Prostate gland (tissue), 2 donors: ENCODE data around the gene RTN4R. TPM values are rescaled to one million over a fixed set of nuclear protein-coding genes. Genes with fewer than 3 reads are reported as not detected.
A peak's percentile ranks its signal among the peaks of the same experiment; 100 is the strongest.
"Not testable (repeated sequence)": the region's sequence is repeated elsewhere in the genome, so short reads cannot be mapped to it uniquely, and the experiment has no call there.

ENCODE experiments used
- DNase-seq: peaks from one replicate; pipeline ENCODE4 v3.0.0-alpha.2; 2019; ENCODE audit warnings: low spot score
- H3K27ac ChIP-seq, 2 donors: fragments of 200-600 bp; sonication (generic); 2 replicates each; pipeline ENCODE4 v1.5.1; 2017 to 2019
- H3K27me3 ChIP-seq: fragments of 200-600 bp; sonication (generic); replicated peaks from 2 replicates; pipeline ENCODE4 v1.5.1; 2019; ENCODE audit not compliant: insufficient read depth
- H3K36me3 ChIP-seq, 2 donors: fragments of 200-600 bp; sonication (generic); 1 replicate in 1 of 2; 2 replicates in 1 of 2; pipeline versions ENCODE4 v1.5.1 to v1.8.1; 2017 to 2019
- H3K4me1 ChIP-seq: fragments of 200-600 bp; sonication (generic); replicated peaks from 2 replicates; pipeline ENCODE4 v1.5.1; 2019
- H3K4me3 ChIP-seq, 2 donors: fragments of 200-600 bp; sonication (generic); 2 replicates each; pipeline ENCODE4 v1.5.1; 2017 to 2019
- H3K9me3 ChIP-seq: fragments of 200-600 bp; sonication (generic); 2 replicates; pipeline ENCODE4 v1.5.1; 2017
- POLR2A ChIP-seq: fragments of 450-650 bp; IDR thresholded peaks from one replicate; pipeline ENCODE4 v1.6.1; 2016; ENCODE audit warnings: antibody characterized with exemption, mild to moderate bottlenecking
- POLR2AphosphoS5 ChIP-seq: sonication (generic); formaldehyde crosslinking; IDR thresholded peaks from one replicate; pipeline ENCODE4 v1.6.1; 2017; ENCODE audit warnings: antibody characterized with exemption
- WGBS: methylation state at CpG from one replicate; pipeline ENCODE4 v1.1.5; 2018; 5-methylcytosine and 5-hydroxymethylcytosine counted together
- intact Hi-C: fragments of 100-400 bp; cut with DNase I; formaldehyde crosslinking; loops from one replicate; pipeline ENCODE4 v1.14.2; 2022
- total RNA-seq, 2 donors: library from RNA; depleted of rRNA; stranded (reverse); fragments of >200 nt; gene quantifications; one replicate each; pipeline ENCODE4 v1.1.0, GENCODE V29; 2016
- TF ChIP-seq, protein P1 (sequence below), 4 experiments: fragments of 200-600 bp in 2 of 4; fragments of 450-650 bp in 2 of 4; sonication (generic) in 2 of 4; IDR thresholded peaks; 1 replicate in 3 of 4; 2 replicates in 1 of 4; pipeline ENCODE4 v1.5.1; 2016 to 2019; ENCODE audit warnings: antibody characterized with exemption in 4 of 4, mild to moderate bottlenecking in 2 of 4, moderate library complexity in 2 of 4

The RTN4R gene
- total RNA-seq, 2 donors from 2014 or later = 4.4 to 6.0 TPM

DNA sequence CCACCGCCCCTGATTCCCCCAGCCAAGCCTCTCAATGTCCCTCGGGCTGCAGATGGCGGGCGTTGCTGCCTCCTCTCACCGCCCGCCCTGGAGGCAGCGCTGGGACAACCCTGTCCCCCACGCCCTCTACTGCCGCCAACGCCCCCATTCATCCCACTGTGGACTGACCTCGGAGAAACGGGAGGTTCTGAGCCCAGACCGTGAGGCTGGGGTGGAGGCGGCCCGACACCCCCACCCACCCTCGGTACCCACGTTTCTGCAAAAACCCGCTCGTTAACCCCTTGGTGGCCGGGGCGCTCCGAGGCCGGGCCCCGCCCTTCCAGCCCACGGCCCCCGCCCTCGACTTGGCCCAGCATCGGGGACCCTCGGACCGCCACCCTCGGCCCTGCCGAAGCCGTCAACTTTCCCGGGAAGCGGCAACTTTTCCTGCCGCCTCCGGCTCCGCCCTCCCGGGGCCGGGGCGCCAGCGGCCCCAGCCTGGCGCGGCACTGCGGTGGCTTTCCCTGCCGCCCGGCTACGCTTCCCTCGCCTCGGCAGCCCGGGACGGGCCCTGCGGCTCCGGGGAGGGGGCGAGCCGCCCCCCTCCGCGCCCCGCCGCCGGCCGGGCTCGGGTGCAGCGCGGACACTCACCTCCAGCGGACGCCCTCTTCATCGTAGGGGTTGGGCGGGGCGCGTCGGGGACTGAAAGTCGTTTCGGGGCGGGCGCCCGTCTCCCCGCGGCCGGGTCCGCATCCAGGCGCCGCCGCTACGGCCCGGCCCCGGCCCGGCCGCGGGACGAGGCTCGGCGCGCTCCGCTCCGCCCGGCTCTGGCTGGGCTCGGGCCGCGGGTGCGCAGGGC, 458 bp downstream of the RTN4R start:
- intact Hi-C loops = loop anchor here (5.0 kb wide), 1 partner anchor 110 kb away; no protein-coding TSS in a partner anchor

DNA sequence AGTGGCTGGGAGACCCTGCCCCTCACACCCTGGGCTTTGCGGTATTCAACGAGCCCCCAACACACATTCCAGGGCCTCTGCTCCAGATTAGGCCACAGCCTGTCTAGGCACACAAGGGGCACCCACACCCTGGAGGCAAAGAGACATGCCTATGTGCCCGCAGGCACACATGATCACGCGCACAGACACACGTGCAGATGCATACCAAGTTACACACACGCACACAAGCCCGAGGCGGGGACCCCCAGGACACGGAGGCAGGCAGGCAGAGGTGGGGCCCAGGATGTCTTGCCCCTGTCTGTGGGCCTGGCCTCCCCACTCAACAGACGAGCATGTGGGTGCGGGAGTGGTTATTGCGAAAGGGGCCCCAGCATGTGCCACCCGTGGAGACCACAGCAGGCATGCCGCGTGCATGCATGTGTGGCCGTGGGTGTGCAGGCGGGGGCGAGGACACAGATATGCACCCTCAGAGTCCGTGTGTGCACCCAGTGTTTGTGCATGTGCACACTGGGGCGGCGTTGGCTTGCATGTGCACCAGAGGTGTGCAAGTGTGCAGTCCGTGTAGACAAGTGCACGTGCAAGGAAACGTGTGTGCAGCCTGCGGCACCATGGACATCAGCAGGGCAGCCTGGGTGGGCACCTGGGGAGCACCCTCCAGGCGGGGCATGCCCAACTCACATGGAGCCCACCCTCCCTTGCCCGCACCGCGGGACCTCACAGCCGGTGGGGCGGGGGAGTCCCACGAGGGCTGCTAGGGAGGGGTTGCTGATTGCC, 1.3 kb downstream of the RTN4R start:
- not testable (repeated sequence) for DNase-seq, H3K4me1 ChIP-seq, H3K36me3 ChIP-seq, H3K27ac ChIP-seq, H3K9me3 ChIP-seq, H3K27me3 ChIP-seq
- intact Hi-C loops = loop anchor here (5.0 kb wide), 1 partner anchor 110 kb away; no protein-coding TSS in a partner anchor
- 62% methylated on average over 27 of the region's 33 CpGs for WGBS
- peak overlapping the region in 1 of 2 donors; percentile 60 for H3K4me3 ChIP-seq

More for the DNA sequence above, 458 bp downstream of the RTN4R start:
- Histone ChIP-seq H3K4me1 (no peaks in the 10 kb centered on the region), H3K4me3 (peak overlapping the region; percentile 37 to 60), H3K27ac (peak overlapping the region in 1 of 2 donors; percentile 55), H3K9me3 (no peaks in the 10 kb centered on the region), H3K36me3 (no peaks in the 10 kb centered on the region), H3K27me3 (no peaks in the 10 kb centered on the region)
- TF ChIP-seq, protein P1, sequence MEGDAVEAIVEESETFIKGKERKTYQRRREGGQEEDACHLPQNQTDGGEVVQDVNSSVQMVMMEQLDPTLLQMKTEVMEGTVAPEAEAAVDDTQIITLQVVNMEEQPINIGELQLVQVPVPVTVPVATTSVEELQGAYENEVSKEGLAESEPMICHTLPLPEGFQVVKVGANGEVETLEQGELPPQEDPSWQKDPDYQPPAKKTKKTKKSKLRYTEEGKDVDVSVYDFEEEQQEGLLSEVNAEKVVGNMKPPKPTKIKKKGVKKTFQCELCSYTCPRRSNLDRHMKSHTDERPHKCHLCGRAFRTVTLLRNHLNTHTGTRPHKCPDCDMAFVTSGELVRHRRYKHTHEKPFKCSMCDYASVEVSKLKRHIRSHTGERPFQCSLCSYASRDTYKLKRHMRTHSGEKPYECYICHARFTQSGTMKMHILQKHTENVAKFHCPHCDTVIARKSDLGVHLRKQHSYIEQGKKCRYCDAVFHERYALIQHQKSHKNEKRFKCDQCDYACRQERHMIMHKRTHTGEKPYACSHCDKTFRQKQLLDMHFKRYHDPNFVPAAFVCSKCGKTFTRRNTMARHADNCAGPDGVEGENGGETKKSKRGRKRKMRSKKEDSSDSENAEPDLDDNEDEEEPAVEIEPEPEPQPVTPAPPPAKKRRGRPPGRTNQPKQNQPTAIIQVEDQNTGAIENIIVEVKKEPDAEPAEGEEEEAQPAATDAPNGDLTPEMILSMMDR (IDR thresholded peaks at IDR 0.05) = no peak
- TF ChIP-seq POLR2A (no peak), POLR2AphosphoS5 (no peak)
- WGBS = under 1% methylated on average over 96 of the region's 101 CpGs
- no peak for DNase-seq

DNA sequence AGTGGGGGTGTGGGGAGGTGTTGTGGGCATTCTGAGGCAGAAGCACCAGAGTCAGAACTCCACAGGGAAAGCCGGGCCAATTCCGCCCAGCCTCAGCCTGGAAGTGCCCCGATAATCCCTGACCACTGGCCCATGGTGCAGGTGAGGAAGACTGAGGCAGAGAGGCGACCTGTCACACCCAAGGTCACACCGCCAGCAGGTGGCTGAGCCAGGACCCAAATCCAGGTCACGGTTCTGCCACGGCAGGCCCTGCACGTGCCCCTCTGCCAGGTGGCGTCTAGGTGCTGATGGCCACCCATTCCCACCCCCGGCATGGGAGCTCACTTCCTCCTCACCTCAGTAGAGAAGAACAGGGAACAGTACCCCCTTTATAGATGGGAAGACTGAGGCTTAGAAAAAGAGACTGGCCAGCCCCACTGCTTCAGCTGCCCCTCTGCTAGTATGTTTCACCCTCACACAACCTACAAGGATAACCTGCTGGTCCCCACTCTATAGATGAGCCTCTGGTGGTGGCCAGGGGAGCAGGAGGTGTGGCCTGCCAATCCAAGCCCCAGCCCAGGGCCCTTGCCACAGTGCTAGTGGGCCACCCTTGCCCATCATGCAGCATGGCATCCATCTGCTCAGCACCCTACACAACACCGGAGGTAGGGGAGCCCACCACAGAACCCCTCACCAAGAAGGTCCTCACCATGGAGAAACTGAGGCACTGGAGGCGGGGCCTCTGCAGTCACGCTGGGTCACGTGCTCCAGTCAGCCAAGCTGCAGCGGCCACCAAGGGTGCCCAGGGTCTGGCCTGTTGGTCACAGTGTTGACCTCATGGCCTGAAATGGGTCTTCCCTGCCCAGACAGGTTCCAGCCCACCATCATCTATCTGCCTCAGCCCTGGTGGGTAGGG, 2.1 kb downstream of the RTN4R start:
- not testable (repeated sequence) for DNase-seq, H3K36me3 ChIP-seq, H3K9me3 ChIP-seq, H3K27me3 ChIP-seq, H3K4me1 ChIP-seq, H3K4me3 ChIP-seq, H3K27ac ChIP-seq
- 100% methylated on average over 3 of the region's 15 CpGs for WGBS
- intact Hi-C loops = loop anchor here (5.0 kb wide), 1 partner anchor 109 kb away; no protein-coding TSS in a partner anchor

DNA sequence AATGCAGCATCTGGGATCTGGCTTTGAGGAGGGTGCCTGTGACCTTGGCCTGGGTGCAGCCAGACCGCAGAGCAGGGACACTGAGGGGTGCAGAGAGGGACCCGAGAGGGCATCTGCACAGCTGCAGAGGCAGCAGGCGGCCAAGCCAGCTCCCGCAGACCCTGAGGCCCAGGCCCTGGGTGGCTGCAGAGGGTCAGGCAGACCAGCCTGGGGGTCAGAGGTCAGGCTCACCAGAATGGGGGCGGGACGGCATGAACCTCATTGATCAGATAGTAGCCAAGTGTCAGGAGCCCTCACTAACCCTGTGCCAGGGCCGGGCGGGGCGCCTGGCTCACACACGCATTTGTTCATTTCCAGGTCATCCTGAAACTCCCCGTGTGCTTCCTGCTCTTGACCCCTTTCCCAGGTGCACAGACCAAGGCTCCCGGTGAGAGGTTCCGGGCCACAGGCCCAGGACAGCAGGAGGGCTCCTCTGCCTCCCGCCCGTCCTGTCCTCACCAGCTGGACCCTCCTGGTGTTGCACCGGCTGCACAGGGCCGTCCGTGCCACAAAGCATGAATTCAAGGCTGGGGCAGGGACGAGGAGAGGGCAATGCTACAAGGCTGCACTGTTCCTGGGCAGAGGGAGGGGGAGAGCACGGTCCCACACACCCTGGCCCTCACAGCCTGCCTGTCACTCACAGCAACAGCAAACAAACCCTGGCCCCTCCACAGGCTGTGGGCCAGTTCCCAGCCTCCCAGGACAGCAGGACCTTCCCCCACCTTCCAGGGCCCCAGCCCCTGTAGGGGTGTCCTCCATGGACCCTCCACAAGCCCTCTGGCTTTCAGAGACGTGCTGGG, 3.3 kb downstream of the RTN4R start:
- intact Hi-C loops = loop anchor here (5.0 kb wide), 1 partner anchor 108 kb away; no protein-coding TSS in a partner anchor
- 85% methylated on average over 17 of the region's 21 CpGs for WGBS
- no peak for DNase-seq
- Histone ChIP-seq H3K4me3 (no peak overlapping the region), H3K9me3 (no peaks in the 10 kb centered on the region), H3K36me3 (no peaks in the 10 kb centered on the region), H3K4me1 (no peaks in the 10 kb centered on the region), H3K27me3 (no peaks in the 10 kb centered on the region), H3K27ac (no peak overlapping the region)
- TF ChIP-seq, protein P1 (IDR thresholded peaks at IDR 0.05) = no peak
- TF ChIP-seq POLR2AphosphoS5 (no peak), POLR2A (no peak)

DNA sequence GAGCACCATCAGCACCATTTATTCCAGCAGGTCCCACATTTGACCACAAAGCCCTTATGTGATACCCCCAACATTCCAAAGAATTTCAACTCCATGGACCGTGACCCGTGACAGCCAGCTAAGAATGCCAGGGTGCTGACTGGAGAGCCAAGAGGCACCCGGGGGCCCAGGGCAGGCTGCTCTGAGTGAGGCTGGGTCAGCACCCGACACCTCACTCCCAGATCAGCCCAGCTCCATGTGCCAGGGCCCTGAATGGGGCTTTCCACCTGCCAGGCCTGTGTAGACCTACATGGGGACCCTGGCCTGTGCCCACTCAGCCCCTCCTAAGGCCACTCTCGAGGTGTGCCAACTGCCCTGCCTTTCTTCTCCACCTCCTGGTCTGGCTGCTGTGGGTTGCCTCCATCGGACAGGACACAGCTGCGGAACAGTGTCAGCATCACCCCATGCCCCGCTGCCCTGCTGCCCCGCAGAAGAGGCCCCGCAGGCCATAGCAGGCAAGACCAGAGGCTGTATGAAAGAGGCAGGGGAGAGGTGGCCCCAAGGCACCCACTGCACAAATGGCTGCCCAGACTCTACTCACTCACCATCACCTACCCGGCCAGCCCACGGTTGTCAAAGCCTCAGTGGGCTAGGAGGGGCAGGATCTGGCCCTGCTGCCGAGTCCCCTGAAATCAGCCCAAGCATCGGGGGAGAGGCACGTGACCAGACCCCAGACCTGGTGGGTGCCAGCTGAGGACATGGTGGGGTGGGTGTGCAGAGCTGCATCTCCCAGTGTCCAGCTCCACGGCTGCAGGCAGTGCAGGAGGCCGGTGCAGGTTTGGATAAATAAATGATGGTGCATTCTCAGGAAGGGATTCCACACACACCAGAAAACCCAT, 4.5 kb downstream of the RTN4R start:
- DNase-seq, intact Hi-C loops, H3K27ac ChIP-seq, H3K4me3 ChIP-seq, H3K4me1 ChIP-seq, H3K36me3 ChIP-seq, H3K9me3 ChIP-seq, H3K27me3 ChIP-seq: not testable (repeated sequence)
- 86% methylated on average over 15 of the region's 17 CpGs for WGBS
